ENCODE data around the gene WDCP. TPM values are rescaled to one million over a fixed set of nuclear protein-coding genes. Genes with fewer than 3 reads are reported as not detected.
A peak's percentile ranks its signal among the peaks of the same experiment; 100 is the strongest.
"Not testable (repeated sequence)": the region's sequence is repeated elsewhere in the genome, so short reads cannot be mapped to it uniquely, and the experiment has no call there.

Gene WDCP
- total and polyA plus RNA-seq, 4 experiments from 2014 or later, result 4.8 to 20.5 (median 11.3) TPM

GRCh38 chr2:24017711-24018110, 29.5 kb downstream of the WDCP start:
- no peak overlapping the region for H3K4me3 Mint-ChIP-seq
- H3K4me1 Mint-ChIP-seq, result no peaks in the 10 kb centered on the region
- ChIA-PET CTCF (ENCODE audit: partially characterized antibody) (no interaction called here), POLR2A (ENCODE audit: partially characterized antibody) (no interaction called here)
- H3K9me3 ChIP-seq (ENCODE audit: control insufficient read depth in 1 of 2, low read length in 2 of 2), result no peaks in the 10 kb centered on the region
- no peak overlapping the region for H3K27ac ChIP-seq (ENCODE audit: low read depth, low read length)
- peaks cover 2 to 7% of the 10 kb centered on the region in 2 donors for H3K27me3 Mint-ChIP-seq
- DNase-seq, result no peak
- no peaks in the 10 kb centered on the region for H3K36me3 ChIP-seq (ENCODE audit: insufficient read depth, low read length)
- H3K4me1 ChIP-seq (ENCODE audit: insufficient read depth, low read length), result no peaks in the 10 kb centered on the region
- peaks cover 5 to 8% of the 10 kb centered on the region in 2 donors for H3K36me3 Mint-ChIP-seq
- H3K9me3 Mint-ChIP-seq, result no peaks in the 10 kb centered on the region
- H3K4me3 ChIP-seq (ENCODE audit: low read length in 2 of 2), result no peak overlapping the region
- H3K27me3 ChIP-seq (ENCODE audit: insufficient read depth, low read length), result no peaks in the 10 kb centered on the region
- intact Hi-C loops (cut with micrococcal nuclease), result no loop called here
- no peak overlapping the region for H3K27ac Mint-ChIP-seq

DNA sequence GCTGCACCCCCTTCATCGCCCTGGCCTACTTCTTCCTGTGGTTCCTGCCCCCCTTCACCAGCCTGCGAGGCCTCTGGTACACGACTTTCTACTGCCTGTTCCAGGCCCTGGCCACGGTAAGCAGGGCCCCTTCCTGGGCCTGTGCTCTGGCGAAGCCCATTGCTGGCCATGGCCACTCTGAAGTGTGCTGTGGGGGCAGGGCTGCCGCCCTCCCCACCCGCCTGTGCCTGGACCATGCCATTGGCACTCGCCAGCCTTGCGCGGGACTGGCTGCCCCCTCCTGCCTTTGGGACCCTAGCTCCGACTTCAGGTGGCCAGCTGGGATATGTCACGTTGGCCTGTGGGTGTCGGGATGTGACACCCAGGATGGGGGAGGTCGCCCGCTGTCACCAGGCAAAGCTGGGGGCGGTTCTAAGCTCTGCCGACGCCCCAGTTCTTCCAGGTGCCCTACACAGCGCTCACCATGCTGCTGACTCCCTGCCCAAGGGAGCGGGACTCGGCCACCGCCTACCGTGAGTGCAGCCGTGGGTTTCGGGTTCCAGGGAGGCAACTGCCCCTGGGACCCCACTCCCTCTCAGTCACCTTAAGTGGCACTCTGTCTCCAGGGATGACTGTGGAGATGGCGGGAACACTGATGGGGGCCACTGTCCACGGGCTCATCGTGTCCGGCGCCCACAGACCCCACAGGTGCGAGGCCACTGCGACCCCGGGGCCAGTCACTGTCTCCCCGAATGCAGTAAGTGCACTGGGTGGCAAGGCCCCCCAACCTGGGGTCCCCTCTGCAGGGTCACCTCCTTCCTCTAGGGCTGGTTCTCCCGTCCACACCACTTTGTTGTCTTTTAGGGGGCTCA, 30.1 kb downstream of the WDCP start:
- intact Hi-C loops (cut with micrococcal nuclease), result no loop called here
- ChIA-PET POLR2A (ENCODE audit: partially characterized antibody) (interaction anchor here (0.7 kb wide), 1 partner anchor 90 kb away, joined by 3 read pairs; the partner anchor contains the start of gene ATAD2B), CTCF (ENCODE audit: partially characterized antibody) (no interaction called here)
- no peaks in the 10 kb centered on the region for H3K4me1 Mint-ChIP-seq
- H3K27me3 ChIP-seq (ENCODE audit: insufficient read depth, low read length), result no peaks in the 10 kb centered on the region
- peaks cover 0 to 3% of the 10 kb centered on the region in 2 donors for H3K36me3 Mint-ChIP-seq
- no peak overlapping the region for H3K4me3 ChIP-seq (ENCODE audit: low read length in 2 of 2)
- no peak overlapping the region for H3K27ac Mint-ChIP-seq
- no peaks in the 10 kb centered on the region for H3K9me3 ChIP-seq (ENCODE audit: control insufficient read depth in 1 of 2, low read length in 2 of 2)
- no peaks in the 10 kb centered on the region for H3K9me3 Mint-ChIP-seq
- H3K4me3 Mint-ChIP-seq, result no peak overlapping the region
- DNase-seq, result no peak
- no peak overlapping the region for H3K27ac ChIP-seq (ENCODE audit: low read depth, low read length)
- H3K4me1 ChIP-seq (ENCODE audit: insufficient read depth, low read length), result no peaks in the 10 kb centered on the region
- no peaks in the 10 kb centered on the region for H3K36me3 ChIP-seq (ENCODE audit: insufficient read depth, low read length)
- peaks cover 8 to 10% of the 10 kb centered on the region in 2 donors for H3K27me3 Mint-ChIP-seq

- intact Hi-C loops (cut with micrococcal nuclease), result no loop called here
- no peaks in the 10 kb centered on the region for H3K9me3 Mint-ChIP-seq
- H3K9me3 ChIP-seq (ENCODE audit: control insufficient read depth in 1 of 2, low read length in 2 of 2), result no peaks in the 10 kb centered on the region
- CTCF ChIA-PET (ENCODE audit: partially characterized antibody), result no interaction called here
- no peaks in the 10 kb centered on the region for H3K36me3 Mint-ChIP-seq
- peaks cover 15 to 17% of the 10 kb centered on the region in 2 donors for H3K27me3 Mint-ChIP-seq
- H3K27ac ChIP-seq (ENCODE audit: low read depth, low read length), result no peak overlapping the region
- no peak for DNase-seq
- POLR2A ChIA-PET (ENCODE audit: partially characterized antibody), result no interaction called here
- H3K27me3 ChIP-seq (ENCODE audit: insufficient read depth, low read length), result no peaks in the 10 kb centered on the region
- no peak overlapping the region for H3K4me3 ChIP-seq (ENCODE audit: low read length in 2 of 2)
- H3K4me3 Mint-ChIP-seq, result no peak overlapping the region
- H3K4me1 Mint-ChIP-seq, result peaks cover 0 to 5% (median 0%) of the 10 kb centered on the region in 4 donors
- no peak overlapping the region for H3K27ac Mint-ChIP-seq
- H3K4me1 ChIP-seq (ENCODE audit: insufficient read depth, low read length), result no peaks in the 10 kb centered on the region
- no peaks in the 10 kb centered on the region for H3K36me3 ChIP-seq (ENCODE audit: insufficient read depth, low read length)
Observed at GRCh38 chr2:24016376-24016761, 30.8 kb downstream of the WDCP start.

- Mint-ChIP-seq H3K27ac (no peak overlapping the region), H3K36me3 (no peaks in the 10 kb centered on the region), H3K4me3 (no peak overlapping the region), H3K27me3 (peaks cover 18 to 23% of the 10 kb centered on the region in 2 donors), H3K9me3 (no peaks in the 10 kb centered on the region), H3K4me1 (peaks cover 0 to 11% (median 0%) of the 10 kb centered on the region in 4 donors)
- Histone ChIP-seq H3K4me3 (ENCODE audit: low read length in 2 of 2) (no peak overlapping the region), H3K27ac (ENCODE audit: low read depth, low read length) (no peak overlapping the region), H3K9me3 (ENCODE audit: control insufficient read depth in 1 of 2, low read length in 2 of 2) (no peaks in the 10 kb centered on the region), H3K27me3 (ENCODE audit: insufficient read depth, low read length) (peaks cover 3% of the 10 kb centered on the region), H3K36me3 (ENCODE audit: insufficient read depth, low read length) (no peaks in the 10 kb centered on the region), H3K4me1 (ENCODE audit: insufficient read depth, low read length) (no peaks in the 10 kb centered on the region)
- CTCF ChIA-PET (ENCODE audit: partially characterized antibody), result no interaction called here
- intact Hi-C loops (cut with micrococcal nuclease), result no loop called here
- DNase-seq, result no peak
- POLR2A ChIA-PET (ENCODE audit: partially characterized antibody), result no interaction called here
Observed at GRCh38 chr2:24015562-24016375, 31.4 kb downstream of the WDCP start.

- Mint-ChIP-seq H3K4me1 (peaks cover 0 to 11% (median 0%) of the 10 kb centered on the region in 4 donors), H3K27me3 (peaks cover 18 to 24% of the 10 kb centered on the region in 2 donors)
- POLR2A ChIA-PET (ENCODE audit: partially characterized antibody); intact Hi-C loops (cut with micrococcal nuclease); H3K36me3 Mint-ChIP-seq; H3K4me1 ChIP-seq (ENCODE audit: insufficient read depth, low read length); H3K9me3 ChIP-seq (ENCODE audit: control insufficient read depth in 1 of 2, low read length in 2 of 2); H3K36me3 ChIP-seq (ENCODE audit: insufficient read depth, low read length); H3K27ac Mint-ChIP-seq; H3K27me3 ChIP-seq (ENCODE audit: insufficient read depth, low read length); H3K4me3 ChIP-seq (ENCODE audit: low read length in 2 of 2); DNase-seq; H3K4me3 Mint-ChIP-seq; H3K27ac ChIP-seq (ENCODE audit: low read depth, low read length); CTCF ChIA-PET (ENCODE audit: partially characterized antibody); H3K9me3 Mint-ChIP-seq: not testable (repeated sequence)
Observed at GRCh38 chr2:24014902-24015301, 32.3 kb downstream of the WDCP start.

DNA sequence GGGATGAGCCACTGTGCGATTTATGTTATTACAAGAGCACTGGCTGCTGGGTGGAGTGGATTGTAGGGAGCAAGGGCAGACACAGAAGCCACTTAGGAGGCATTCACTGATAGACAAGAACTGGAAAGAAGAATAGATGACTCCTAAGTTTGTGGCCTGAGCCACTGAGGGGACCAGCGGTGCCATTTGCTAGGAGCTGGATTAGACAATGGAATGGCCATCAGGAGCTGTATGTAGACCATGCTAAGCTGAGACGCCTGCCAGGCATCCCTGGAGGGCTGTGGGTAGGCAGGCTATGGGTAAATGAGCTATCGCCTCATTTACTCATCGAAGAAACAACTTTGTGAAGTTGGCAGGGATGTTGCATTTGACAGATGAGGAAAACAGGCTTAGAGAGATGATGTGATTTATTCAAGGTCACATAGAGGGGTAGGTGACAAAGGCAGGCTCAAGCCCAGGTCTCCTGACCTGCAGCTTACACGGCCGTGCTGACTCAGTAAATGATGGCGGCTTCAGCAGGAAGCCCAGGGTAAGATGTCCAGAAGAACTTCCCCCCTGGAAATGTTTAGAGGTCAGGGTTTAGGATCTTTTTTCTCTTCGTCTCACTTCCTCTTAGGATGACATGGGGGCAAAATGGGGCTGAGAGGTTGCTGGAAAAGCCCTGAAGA, 34.5 kb downstream of the WDCP start:
- Mint-ChIP-seq H3K36me3 (no peaks in the 10 kb centered on the region), H3K27me3 (peaks cover 24 to 31% of the 10 kb centered on the region in 2 donors), H3K27ac (peak overlapping the region in 1 of 7 donors; percentile 34), H3K9me3 (no peaks in the 10 kb centered on the region), H3K4me3 (no peak overlapping the region), H3K4me1 (peaks cover 0 to 11% (median under 1%) of the 10 kb centered on the region in 4 donors)
- Histone ChIP-seq H3K36me3 (ENCODE audit: insufficient read depth, low read length) (no peaks in the 10 kb centered on the region), H3K4me1 (ENCODE audit: insufficient read depth, low read length) (peaks cover 11% of the 10 kb centered on the region), H3K27me3 (ENCODE audit: insufficient read depth, low read length) (peaks cover 5% of the 10 kb centered on the region), H3K4me3 (ENCODE audit: low read length in 2 of 2) (no peak overlapping the region), H3K9me3 (ENCODE audit: control insufficient read depth in 1 of 2, low read length in 2 of 2) (no peaks in the 10 kb centered on the region), H3K27ac (ENCODE audit: low read depth, low read length) (no peak overlapping the region)
- intact Hi-C loops (cut with micrococcal nuclease), result no loop called here
- ChIA-PET POLR2A (ENCODE audit: partially characterized antibody) (interaction anchor here (0.7 kb wide), 1 partner anchor 120 kb away, joined by 3 read pairs; no protein-coding TSS in a partner anchor), CTCF (ENCODE audit: partially characterized antibody) (no interaction called here)
- DNase-seq, result no peak

All from CD4-positive, alpha-beta memory T cell (primary cell).